ENCODE results near the gene LMLN. TPM values are rescaled to one million over a fixed set of nuclear protein-coding genes. Genes with fewer than 3 reads are reported as not detected.

The LMLN gene
- polyA plus RNA-seq, 1 donor (not counting 4 experiments of a cell fraction or from before 2014, with no cell fraction given) = 5.2 TPM

DNA sequence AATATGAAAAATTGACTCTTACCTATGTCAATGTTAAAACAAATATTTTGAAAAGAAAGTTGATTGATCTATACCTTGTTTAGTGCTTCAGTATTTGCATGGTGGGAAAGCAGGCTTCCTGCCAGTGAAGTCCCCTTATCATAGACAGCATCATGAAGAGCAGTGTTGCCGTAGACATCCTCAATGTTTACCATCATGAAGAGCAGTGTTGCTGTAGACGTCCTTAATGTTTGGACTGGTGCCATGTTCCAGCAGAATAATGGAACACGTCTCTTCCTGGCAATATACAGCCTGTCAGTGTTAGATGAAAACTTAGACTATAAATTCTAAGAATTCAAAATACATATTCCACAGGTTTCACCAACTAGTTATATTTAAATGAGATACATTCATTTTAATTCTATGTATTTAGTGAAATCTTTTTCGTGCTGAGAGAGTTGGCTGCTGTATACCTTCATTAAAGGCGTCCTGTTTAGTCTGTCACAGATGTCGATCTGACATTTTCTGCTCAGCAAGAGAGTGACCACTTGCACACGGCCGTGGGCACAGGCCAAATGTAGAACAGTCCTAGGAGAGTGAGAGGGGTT, 116.8 kb downstream of the LMLN start:
- Histone ChIP-seq H3K9ac (ENCODE audit: control insufficient read depth, extremely low read depth, insufficient read depth, low read length) (no peak overlapping the region), H3K4me2 (ENCODE audit: control insufficient read depth, extremely low read depth, insufficient read depth, low read depth, low read length) (no peak overlapping the region), H3K9me3 (ENCODE audit: control insufficient read depth, low read depth, low read length) (no peaks in the 10 kb centered on the region), H3K4me1 (ENCODE audit: control insufficient read depth, extremely low read depth, insufficient read depth, low read length) (peaks cover 8% of the 10 kb centered on the region), H3K9me1 (ENCODE audit: control insufficient read depth, extremely low read depth, insufficient read depth, low read length) (no peaks in the 10 kb centered on the region), H2AFZ (ENCODE audit: control insufficient read depth, low read length) (no peak overlapping the region), H3K79me2 (ENCODE audit: control insufficient read depth, insufficient read depth, low read length) (no peaks in the 10 kb centered on the region), H4K20me1 (ENCODE audit: control insufficient read depth, extremely low read depth, insufficient read depth, low read length) (no peaks in the 10 kb centered on the region), H3K36me3 (ENCODE audit: control insufficient read depth in 2 of 2, extremely low read depth in 1 of 2, insufficient read depth in 2 of 2, low read length in 2 of 2) (no peaks in the 10 kb centered on the region), H3K4me3 (ENCODE audit: control insufficient read depth in 2 of 3, extremely low read depth in 1 of 3, insufficient read depth in 2 of 3, low read depth in 1 of 3, low read length in 3 of 3) (no peak overlapping the region), H3K27me3 (ENCODE audit: control insufficient read depth, extremely low read depth, insufficient read depth, low read length) (peaks cover 35% of the 10 kb centered on the region), H3K27ac (ENCODE audit: control insufficient read depth, insufficient read depth, low read length) (no peak overlapping the region)
- dilution Hi-C loops (cut with MboI; ENCODE audit: extremely low pct_ligation_motif_present, low sequenced_read_pairs) = no loop called here
- DNase-seq (ENCODE audit: low read depth, low spot score) (no peak), FAIRE-seq (no peak)
- TF ChIP-seq, protein P1, sequence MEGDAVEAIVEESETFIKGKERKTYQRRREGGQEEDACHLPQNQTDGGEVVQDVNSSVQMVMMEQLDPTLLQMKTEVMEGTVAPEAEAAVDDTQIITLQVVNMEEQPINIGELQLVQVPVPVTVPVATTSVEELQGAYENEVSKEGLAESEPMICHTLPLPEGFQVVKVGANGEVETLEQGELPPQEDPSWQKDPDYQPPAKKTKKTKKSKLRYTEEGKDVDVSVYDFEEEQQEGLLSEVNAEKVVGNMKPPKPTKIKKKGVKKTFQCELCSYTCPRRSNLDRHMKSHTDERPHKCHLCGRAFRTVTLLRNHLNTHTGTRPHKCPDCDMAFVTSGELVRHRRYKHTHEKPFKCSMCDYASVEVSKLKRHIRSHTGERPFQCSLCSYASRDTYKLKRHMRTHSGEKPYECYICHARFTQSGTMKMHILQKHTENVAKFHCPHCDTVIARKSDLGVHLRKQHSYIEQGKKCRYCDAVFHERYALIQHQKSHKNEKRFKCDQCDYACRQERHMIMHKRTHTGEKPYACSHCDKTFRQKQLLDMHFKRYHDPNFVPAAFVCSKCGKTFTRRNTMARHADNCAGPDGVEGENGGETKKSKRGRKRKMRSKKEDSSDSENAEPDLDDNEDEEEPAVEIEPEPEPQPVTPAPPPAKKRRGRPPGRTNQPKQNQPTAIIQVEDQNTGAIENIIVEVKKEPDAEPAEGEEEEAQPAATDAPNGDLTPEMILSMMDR (optimal IDR thresholded peaks at IDR 0.05 in 1 of 3, IDR thresholded peaks at IDR 0.05 in 1 of 3, conservative IDR thresholded peaks at IDR 0.05 in 1 of 3; ENCODE audit: extremely low read depth in 1 of 3, insufficient read depth in 2 of 3, low read length in 3 of 3) = no peak
- TF ChIP-seq EZH2 (IDR thresholded peaks at IDR 0.05; ENCODE audit: low read length) = no peak

DNA sequence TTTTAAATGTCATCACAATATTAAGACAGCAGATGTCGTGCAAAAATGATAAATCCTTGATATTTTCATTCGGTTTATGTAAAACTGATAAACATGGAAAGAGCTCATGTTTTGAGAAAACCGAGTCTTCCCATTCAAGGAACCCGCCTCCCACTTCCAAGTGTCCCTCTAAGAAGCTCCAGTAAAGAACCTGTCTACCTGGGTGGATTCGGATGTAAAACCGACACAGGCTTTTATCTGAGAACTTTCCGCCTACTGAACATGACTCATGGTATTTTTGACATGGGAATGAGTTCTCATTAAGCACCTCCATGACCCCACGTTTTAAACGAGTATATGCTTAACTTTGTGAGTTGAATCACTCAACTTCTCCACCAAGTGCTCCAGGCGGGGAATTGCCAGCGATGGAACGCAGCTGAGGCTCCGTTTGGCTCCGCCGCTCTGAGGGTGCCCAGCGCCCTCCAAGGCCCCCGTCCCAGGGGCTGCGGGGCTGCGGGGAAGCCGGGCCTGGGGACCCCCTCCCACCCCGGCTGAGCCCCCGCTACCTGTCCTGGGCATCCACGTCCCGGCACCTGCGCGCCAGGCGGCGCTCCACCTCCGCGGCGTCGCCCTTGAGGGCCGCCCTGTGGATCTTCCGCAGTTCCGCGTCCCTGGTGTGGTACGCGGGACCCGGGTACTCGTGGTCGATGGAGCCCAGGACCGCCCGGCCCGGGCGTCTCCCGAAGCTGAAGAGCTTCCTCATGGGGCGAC, 119.9 kb downstream of the LMLN start:
- Histone ChIP-seq H3K4me2 (ENCODE audit: control insufficient read depth, extremely low read depth, insufficient read depth, low read depth, low read length) (peak overlapping the region; percentile 90), H2AFZ (ENCODE audit: control insufficient read depth, low read length) (peak overlapping the region; percentile 63), H3K27ac (ENCODE audit: control insufficient read depth, insufficient read depth, low read length) (no peak overlapping the region), H3K9me3 (ENCODE audit: control insufficient read depth, low read depth, low read length) (no peaks in the 10 kb centered on the region), H3K9ac (ENCODE audit: control insufficient read depth, extremely low read depth, insufficient read depth, low read length) (peak overlapping the region; percentile 44), H3K9me1 (ENCODE audit: control insufficient read depth, extremely low read depth, insufficient read depth, low read length) (no peaks in the 10 kb centered on the region), H3K27me3 (ENCODE audit: control insufficient read depth, extremely low read depth, insufficient read depth, low read length) (peaks cover 34% of the 10 kb centered on the region), H3K36me3 (ENCODE audit: control insufficient read depth in 2 of 2, extremely low read depth in 1 of 2, insufficient read depth in 2 of 2, low read length in 2 of 2) (no peaks in the 10 kb centered on the region), H4K20me1 (ENCODE audit: control insufficient read depth, extremely low read depth, insufficient read depth, low read length) (no peaks in the 10 kb centered on the region), H3K4me1 (ENCODE audit: control insufficient read depth, extremely low read depth, insufficient read depth, low read length) (peaks cover 7% of the 10 kb centered on the region), H3K4me3 (ENCODE audit: control insufficient read depth in 2 of 3, extremely low read depth in 1 of 3, insufficient read depth in 2 of 3, low read depth in 1 of 3, low read length in 3 of 3) (peak overlapping the region; percentile 36 to 65 (median 64)), H3K79me2 (ENCODE audit: control insufficient read depth, insufficient read depth, low read length) (no peaks in the 10 kb centered on the region)
- dilution Hi-C loops (cut with MboI; ENCODE audit: extremely low pct_ligation_motif_present, low sequenced_read_pairs) = no loop called here
- peak; percentile 9 for DNase-seq (ENCODE audit: low read depth, low spot score)
- FAIRE-seq = no peak
- TF ChIP-seq, protein P1 (optimal IDR thresholded peaks at IDR 0.05 in 1 of 3, IDR thresholded peaks at IDR 0.05 in 1 of 3, conservative IDR thresholded peaks at IDR 0.05 in 1 of 3; ENCODE audit: extremely low read depth in 1 of 3, insufficient read depth in 2 of 3, low read length in 3 of 3) = peak in 1 of 3 experiments; percentile 41
- no peak for TF ChIP-seq EZH2 (IDR thresholded peaks at IDR 0.05; ENCODE audit: low read length)

Data from keratinocyte (primary cell).